Ramos (cell line): ENCODE results near the gene NXNL1.
"Not testable (repeated sequence)": the region's sequence is repeated elsewhere in the genome, so short reads cannot be mapped to it uniquely, and the experiment has no call there.

ENCODE experiments used
- in situ Hi-C: fragments of 300-500 bp; cut with MboI; formaldehyde crosslinking; loops from one replicate; pipeline ENCODE4 v1.14.3; 2022; ENCODE audit warnings: low sequenced_read_pairs; ENCODE audit not compliant: unreplicated experiment

The NXNL1 gene

DNA sequence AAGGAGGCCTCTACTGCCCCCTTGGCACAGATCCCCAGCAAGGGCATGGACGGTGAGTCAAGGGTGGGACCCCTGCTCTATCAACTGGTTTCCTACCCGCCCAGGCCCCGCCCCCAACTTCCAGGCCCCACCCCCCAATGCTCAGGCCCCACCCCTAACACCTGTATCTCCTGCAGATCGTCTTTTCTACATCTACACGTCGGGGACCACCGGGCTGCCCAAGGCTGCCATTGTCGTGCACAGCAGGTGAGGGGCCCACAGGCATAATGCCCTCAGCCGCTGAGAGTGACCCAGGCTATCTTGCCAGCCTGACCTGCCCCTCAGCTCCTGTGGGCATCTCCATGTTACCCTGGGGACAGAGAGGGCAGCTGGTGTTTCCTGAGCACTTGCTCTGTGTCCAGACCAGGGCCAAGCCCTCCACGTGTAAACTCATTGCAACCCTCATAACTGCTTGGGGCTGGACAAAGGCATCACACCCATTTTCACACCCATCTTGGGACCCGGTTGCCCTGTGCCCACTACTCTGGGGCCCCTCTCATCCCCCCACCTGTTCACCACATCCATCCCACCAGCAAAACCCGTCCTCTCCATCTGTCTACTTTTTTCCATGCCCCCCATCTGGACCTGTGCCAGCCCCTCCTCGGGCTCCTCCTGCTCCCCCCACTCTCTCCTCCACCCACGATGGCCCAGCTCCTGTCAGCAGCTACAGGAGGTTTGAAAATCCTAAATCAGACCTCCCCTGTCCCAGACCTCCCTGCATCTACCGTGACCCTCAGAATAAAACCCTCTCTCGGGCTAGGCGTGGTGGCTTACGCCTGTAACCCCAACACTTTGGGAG, 26.8 kb upstream of the NXNL1 start:
- in situ Hi-C loops = no loop called here

DNA sequence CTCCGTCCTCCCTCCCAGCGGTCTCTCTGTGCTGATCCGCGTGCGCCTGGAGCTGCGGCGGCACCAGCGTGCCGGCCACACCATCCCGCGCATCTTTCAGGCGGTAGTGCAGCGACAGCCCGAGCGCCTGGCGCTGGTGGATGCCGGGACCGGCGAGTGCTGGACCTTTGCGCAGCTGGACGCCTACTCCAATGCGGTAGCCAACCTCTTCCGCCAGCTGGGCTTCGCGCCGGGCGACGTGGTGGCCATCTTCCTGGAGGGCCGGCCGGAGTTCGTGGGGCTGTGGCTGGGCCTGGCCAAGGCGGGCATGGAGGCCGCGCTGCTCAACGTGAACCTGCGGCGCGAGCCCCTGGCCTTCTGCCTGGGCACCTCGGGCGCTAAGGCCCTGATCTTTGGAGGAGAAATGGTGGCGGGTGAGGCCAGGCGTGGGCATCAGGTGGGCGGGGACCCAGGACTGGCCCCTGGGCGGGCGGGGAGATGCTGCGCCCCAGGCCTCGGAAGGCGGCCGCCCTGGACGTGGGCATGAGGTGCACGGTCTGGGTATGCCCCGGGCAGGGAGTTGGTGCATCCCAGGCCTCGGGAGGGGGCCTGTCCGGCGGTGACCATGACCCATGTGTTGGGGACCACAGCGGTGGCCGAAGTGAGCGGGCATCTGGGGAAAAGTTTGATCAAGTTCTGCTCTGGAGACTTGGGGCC, 26.0 kb upstream of the NXNL1 start:
- in situ Hi-C loops = no loop called here

DNA sequence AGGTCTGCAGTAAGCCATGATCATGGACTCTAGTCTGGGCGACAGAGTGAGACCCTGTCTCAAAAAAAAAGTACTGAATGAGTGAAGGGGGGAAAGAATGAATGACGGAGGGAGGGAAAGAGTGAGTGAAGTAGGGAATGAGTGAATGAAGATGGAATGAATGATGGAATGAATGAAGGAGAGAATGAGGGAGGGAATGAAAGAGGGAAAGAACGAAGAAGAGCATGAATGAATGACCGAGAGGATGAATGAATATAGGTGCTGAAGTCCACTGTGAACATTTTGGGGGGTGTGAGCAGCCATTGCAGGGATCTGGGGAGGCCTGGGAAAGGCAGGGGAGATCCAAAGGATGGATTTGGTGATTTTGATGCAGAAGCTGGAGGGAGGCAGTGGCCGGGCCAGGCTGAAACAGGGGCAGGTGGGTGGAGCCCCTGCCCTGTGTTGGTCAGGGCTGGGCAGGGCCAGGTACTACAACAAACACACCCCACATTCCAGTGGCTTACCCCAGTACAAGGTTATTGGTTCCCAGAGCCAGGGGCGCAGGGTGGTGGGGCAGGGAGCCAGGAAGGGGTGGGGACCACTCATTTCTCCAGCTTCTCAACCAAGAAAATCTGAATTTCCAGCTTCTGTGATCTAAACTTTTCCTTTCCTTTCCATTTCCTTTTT, 23.9 kb upstream of the NXNL1 start:
- in situ Hi-C loops = no loop called here

DNA sequence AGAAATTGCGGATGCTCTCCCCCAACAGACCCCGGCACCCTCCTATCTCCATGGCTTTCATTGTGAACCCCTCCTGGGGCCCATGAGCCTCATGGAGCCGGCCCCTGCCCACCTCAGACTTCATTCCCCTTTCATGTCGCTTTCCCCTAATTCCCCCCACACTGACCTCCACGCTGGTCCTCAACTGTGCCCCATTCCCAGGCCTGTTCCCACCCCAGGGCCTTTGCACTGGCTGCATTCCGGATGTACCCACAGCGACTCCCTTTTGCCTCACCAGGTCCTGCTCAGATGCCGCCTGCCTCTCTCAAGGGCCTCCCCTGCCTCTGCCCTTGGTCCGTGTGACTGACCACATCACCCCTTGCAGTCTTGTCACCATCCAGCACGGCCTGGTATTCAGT, 22.9 kb upstream of the NXNL1 start:
- in situ Hi-C loops = no loop called here

DNA sequence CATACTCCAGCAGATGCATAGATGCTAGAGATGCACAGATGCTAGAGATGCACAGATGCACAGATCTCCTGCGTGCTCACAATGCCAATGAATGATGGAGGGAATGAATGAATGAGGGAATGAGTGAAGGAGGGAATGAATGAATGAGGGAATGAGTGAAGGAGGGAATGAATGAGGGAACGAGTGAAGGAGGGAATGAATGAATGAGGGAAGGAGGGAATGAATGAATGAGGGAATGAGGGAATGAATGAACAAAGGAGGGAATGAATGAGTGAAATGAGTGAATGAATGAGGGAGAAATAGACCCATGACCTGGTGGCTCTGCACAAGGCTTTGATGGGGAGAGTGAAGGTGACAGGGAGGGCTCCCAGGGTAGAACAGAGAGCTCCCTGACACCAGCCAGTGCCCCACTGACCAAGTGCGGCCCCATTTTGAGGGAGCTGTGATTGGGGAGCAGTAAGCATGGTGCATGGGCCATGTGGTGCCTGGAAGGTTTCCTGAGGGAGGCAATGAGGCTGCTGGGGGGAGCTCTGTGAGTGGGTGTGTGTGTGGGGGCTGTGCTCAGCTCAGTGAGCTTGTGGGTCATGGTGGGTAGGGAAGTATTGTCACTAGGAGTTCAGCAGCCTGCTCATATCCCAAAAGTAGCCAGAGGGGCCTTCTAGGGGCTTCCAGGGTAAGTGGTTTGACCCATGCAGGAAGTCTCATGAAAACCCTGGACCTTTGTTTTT, 22.3 kb upstream of the NXNL1 start:
- in situ Hi-C loops = no loop called here

DNA sequence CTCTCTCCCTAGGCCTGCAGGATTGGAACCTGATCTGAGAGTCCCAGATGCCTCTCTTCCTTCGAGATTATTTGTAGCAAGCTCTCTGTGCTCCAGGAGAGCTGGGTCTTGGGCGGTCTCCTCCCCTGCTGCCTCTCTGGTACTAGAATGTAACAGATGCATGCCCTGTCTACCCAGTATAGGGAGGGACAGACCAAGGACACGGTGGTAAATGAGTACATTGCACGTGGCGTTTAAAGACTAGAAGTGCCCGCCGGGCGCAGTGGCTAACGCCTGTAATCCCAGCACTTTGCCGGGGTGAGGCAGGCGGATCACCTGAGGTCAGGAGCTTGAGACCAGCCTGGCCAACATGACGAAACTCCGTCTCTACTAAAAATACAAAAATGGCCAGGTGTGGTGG, 21.3 kb upstream of the NXNL1 start:
- in situ Hi-C loops = no loop called here

DNA sequence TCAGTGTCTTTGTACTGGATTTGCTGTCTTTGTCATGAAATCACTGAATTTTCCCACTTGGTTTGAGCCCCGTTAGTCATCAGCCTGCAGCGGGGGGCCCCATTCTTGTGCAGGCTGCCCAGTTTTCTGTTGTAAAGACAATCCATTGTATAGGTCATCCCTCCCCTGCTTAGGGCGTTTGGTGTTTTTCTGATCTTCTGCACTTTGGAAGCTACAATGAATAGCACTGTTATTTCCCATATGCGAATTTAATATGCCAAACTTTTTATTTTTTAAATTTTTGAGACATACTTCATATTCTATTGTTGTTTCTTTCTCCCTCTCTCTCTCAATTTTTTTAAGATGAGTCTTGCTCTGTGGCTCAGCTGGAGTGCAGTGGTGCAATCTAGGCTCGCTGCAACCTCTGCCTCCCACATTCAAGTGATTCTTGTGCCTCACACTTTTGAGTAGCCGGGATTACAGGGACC, 18.6 kb upstream of the NXNL1 start:
- in situ Hi-C loops = no loop called here

DNA sequence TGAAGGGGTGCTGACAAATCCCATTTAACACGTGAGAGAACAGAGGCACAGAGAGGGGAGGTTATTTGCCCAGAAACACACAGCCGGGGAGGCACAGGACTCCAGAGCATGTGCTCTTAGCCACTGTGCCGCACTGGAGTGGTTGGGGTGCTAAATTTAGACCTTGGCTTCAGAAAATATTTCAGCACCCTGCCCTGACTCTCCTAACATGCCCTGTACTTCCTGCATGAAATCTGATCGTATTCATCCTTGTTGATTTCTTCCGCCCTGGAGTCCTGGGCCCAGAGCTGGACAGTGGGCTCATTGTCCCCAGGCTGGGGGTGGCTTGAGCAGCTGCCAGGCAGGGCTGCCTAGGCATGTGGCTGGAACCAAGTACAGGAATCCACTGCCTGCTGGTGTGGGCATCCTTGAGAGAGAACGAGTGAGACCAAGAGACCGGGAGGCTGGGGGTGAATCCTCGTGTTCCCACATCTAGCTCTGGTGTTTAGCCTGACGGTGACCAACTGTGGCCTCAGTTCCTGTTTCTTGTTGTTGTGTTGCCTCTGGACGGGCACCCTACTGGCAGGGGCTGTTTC, 14.9 kb upstream of the NXNL1 start:
- in situ Hi-C loops = no loop called here

DNA sequence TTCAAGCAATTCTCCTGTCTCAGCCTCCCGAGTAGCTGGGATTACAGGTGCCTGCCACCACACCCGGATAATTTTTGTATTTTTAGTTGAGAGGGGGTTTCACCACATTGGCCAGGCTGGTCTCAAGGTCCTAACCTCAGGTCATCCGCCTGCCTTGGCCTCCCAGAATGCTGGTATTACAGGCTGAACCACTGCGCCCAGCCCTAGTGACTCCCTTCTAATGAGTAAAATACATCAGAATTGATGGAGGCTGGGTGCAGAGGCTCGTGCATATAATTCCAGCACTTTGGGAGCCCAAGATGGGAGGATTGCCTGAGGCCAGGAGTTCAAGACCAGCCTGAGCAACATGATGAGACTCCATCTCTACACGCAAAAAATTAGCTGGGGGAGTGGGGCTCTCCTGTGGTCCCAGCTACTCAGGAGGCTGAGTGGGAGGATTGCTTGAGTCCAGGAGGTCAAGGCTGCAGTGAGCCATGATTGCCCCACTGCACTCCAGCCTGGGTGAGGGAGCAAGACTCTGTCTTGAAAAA, 14.3 kb upstream of the NXNL1 start:
- in situ Hi-C loops = not testable (repeated sequence)

DNA sequence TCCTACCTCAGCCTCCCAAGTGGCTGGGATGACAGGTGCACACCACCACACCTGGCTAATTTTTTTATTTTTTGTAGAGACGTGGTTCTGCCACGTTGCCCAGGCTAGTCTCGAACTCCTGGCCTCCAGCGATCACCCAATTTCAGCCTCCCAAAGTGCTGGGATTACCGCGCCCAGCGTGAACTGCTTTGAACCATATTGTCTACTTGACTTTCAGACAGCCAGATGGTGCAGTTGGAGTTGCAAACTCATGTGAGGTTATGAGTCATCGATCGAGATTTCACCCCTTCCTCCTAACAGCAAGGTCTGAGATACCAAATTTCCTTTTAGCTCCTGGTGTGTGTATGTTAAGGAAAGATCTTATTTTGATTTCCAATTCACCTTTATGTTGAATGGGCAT, 12.3 kb upstream of the NXNL1 start:
- in situ Hi-C loops = no loop called here

DNA sequence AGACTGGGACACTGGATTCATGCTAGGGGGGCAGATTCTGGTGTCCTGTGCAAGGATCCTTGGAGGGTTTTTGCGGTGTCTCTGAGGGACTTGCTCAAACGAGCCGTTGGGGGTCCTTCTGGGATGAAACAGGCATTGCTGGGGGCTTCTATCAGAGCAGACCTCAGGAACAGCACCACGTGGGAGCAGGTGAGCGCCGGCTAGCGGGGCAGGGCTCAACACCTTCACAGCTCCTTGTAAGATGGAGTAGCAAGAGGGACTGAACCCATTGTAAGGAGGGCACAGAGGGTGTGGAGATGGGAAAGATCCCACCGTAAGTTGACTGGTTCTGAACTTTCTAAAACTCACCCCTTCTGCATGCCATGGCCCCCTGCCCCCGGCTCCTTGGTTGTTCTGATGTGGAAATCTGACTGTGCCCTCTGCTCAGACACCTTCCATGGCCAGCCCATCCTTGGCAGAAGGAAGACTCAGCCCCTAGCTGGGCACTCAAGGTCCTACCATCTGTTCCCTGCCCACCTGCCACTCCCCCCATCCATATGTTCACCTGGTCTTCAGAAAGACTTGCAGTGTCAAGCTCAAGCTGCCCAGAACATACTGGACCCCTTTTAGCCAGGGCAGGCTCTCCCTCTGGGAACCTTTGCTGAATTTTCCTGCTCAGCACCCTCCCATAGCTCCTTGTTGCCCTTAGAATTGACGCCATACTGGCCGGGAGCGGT, 10.8 kb upstream of the NXNL1 start:
- in situ Hi-C loops = no loop called here

DNA sequence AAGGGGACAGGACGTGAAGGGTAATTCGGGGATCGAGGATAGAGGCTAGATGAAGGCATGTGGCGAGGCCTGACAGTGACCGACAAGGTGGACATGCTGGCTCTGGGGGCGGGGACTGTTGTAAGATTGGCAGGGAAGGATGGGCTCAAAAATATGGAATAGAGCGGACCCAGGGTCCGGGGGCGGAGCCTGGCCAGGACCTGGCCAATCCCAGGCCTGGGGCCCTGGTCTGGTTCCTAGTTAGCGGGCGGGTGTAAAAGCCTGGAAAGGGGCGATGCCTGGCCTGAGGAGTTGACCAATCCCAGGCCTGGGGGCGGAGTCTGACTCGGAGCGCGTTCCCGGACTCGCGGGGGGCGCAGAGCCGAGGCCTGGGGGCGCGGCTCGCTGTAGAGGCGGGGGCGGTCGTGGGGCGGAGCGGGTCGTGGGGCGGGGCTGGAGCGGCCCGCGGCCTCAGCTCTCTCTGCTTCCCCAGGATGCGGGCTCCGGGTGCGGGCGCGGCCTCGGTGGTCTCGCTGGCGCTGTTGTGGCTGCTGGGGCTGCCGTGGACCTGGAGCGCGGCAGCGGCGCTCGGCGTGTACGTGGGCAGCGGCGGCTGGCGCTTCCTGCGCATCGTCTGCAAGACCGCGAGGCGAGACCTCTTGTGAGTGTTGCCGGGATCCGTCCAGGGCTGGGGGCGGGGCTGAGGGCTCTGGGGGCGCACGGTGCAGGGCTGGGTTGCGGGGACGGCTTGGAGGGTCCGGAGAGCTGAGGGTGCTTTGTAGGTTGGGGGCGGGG, 9.5 kb upstream of the NXNL1 start, which contains the start of gene SLC27A1:
Gene SLC27A1, plus strand, starts transcription at position 457 of the 774 bp plus-strand sequence. Its CDS starts 17 bp downstream, at position 474.
- in situ Hi-C loops = no loop called here

DNA sequence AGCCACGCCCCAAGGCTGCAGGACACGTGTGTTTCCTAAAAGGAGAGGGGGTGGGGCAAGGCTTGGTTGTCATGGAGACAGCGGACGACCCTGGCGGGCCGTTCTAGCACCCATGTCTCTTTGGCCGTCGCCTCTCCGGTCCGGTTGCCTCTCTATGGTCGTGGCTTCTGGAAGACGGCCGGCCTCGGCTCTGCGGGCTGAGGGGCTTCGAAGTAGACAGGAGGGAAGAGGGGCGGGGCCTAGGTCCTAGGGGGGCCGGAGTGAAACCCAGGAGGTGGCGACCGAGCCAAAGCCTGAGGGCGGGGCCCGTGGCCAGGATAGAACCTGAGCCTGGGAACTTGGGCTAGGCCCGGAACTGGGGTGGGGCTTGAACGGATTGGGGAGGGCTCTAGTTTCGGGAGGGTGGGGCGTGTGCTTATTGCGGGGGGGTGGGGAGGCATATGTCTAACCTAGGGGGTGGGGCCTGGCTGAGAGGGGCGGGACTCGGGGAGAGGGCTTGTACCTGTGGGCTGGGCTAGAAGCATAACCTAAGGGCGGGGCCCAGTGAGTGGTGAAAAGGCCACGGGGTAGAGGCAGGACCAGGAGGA, 8.8 kb upstream of the NXNL1 start:
- in situ Hi-C loops = no loop called here

DNA sequence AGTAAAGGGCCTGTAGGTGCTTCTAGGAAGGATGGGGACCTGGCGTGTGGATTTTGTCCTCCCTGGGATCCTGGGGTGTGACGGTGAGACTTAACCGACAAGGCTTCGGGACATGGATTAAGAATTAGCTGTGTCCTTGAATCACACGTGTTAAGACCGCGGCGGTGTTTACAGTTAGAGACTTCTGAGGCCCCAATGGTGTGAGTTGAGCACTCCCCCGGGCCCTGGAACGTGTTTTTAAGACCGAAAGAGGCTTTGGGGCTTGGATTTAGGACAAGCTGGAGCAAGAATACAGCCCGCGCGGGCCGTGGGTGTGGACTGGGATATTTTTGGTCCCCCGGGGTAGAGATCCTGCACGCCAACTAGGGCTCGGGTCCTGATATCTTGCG, 8.4 kb upstream of the NXNL1 start:
- in situ Hi-C loops = no loop called here

DNA sequence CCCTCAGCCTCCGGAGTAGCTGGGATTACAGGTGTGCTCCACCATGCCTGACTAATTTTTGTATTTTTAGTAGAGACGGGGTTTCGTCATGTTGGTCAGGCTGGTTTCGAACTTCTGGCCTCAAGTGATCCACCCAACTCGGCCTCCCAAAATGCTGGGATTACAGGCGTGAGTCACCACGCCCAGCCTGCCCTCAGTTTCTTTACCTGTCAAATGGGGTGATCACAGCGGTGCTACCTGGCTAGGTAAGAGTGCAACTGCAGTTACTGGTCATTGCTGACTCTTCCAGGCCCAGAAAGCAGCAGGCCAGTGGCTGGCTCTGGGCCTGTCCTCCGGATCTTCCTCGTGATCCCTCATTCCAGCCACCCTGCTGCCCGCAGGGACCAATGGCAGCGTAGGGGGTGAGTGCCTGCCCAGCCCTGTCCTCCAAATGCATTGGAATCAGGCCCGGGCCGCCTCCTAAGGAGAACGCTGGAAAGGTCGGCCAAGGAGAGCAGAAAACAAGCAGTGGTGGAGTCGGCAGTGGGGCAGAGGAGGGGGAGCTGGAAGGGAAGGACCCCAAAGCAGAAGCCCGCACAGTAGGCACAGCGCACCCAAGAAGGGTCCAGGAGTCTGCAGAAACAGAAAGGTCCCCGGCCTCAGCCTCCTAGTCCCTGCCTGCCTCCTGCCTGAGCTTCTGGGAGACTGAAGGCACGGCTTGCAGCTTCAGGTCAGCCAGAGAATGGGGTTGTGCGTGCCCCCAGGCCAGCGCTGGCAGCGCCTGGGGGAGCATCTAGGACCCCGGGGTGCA, 7.8 kb upstream of the NXNL1 start:
- in situ Hi-C loops = no loop called here

DNA sequence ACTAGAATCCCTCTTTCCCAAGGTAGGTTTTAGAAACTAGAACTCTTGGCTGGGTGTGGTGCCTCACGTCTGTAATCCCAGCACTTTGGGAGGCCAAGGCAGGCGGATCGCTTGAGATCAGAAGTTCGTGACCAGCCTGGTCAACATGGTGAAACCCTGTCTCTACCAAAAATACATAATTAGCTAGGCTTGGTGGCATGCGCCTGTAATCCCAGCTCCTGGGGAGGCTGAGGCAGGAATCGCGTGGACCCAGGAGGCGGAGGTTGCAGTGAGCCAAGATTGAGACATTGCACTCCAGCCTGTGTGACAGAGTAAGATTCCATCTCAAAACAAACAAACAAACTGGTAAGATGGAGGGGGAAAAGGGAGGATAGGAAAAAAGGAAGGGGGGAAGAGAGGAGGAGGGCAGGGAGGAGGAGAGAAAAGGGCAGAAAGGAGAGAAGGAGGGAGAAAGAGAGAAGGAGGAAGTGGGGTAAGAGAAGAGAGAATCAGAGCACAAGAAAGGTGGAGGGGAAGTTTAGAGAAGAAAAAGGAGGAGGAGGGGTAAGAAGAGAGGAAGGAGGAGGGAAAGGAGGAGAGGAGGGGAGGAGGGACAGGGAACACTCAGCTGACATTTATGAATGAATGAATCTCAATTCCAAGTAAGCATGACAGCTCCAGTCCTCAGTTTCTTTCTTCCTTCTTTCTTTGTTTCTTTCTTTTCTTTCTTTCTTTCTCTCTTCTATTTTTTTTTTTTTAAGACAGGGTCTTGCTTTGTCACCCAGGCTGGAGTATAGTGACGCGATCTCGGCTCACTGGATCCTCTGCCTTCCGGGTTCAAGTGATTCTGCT, 7.0 kb upstream of the NXNL1 start:
- in situ Hi-C loops = no loop called here

DNA sequence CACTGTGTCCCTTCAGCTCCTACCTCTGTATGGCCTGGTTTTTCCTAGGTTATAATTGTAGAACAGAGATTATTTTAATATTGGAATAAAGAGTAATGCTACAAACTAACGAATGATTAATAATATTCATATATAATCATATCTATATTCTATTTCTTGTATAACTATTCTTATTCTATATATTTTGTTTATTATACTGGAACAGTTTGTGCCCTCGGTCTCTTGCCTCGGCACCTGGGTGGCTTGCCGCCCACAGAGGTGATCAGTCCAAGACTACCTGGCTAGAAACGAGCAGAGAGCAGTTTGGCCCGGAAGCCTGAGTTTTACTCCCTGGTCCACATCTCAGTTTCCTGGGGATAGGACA, 5.7 kb upstream of the NXNL1 start:
- in situ Hi-C loops = no loop called here
